ENCODE data around the gene SIK3. TPM values are rescaled to one million over a fixed set of nuclear protein-coding genes. Genes with fewer than 3 reads are reported as not detected.

Gene SIK3
- total RNA-seq, 4 donors from 2014 or later, result 58.8 to 85.8 (median 59.8) TPM

GRCh38 chr11:117002639-117003299 is 95.5 kb downstream of the SIK3 start:
- no peak overlapping the region for H3K27ac ChIP-seq
- H3K4me1 ChIP-seq, result peaks cover 0 to 6% (median 1%) of the 10 kb centered on the region in 4 donors
- no peaks in the 10 kb centered on the region for H3K27me3 ChIP-seq
- no peak for DNase-seq
- TF ChIP-seq CTCF (IDR thresholded peaks at IDR 0.05), result no peak
- H3K4me3 ChIP-seq, result no peak overlapping the region
- H3K9me3 ChIP-seq, result no peaks in the 10 kb centered on the region
- H3K36me3 ChIP-seq, result no peaks in the 10 kb centered on the region

GRCh38 chr11:117000014-117000737 is 98.1 kb downstream of the SIK3 start:
- Histone ChIP-seq H3K4me3 (no peak overlapping the region), H3K9me3 (no peaks in the 10 kb centered on the region), H3K27me3 (no peaks in the 10 kb centered on the region), H3K36me3 (no peaks in the 10 kb centered on the region), H3K4me1 (no peaks in the 10 kb centered on the region), H3K27ac (no peak overlapping the region)
- no peak for DNase-seq
- no peak for TF ChIP-seq CTCF (IDR thresholded peaks at IDR 0.05)
- TF ChIP-seq POLR2A (IDR thresholded peaks at IDR 0.05), result no peak

- no peaks in the 10 kb centered on the region for H3K9me3 ChIP-seq
- no peak overlapping the region for H3K4me3 ChIP-seq
- H3K36me3 ChIP-seq, result no peaks in the 10 kb centered on the region
- no peak overlapping the region for H3K27ac ChIP-seq
- no peak for TF ChIP-seq CTCF (IDR thresholded peaks at IDR 0.05)
- no peak for TF ChIP-seq POLR2A (IDR thresholded peaks at IDR 0.05)
- H3K4me1 ChIP-seq, result no peaks in the 10 kb centered on the region
- no peaks in the 10 kb centered on the region for H3K27me3 ChIP-seq
- no peak for DNase-seq
These were observed 101.2 kb downstream of the SIK3 start for GRCh38 chr11:116997071-116997470.

GRCh38 chr11:116994195-116994594 is 104.0 kb downstream of the SIK3 start:
- Histone ChIP-seq H3K36me3 (no peaks in the 10 kb centered on the region), H3K9me3 (no peaks in the 10 kb centered on the region), H3K27me3 (no peaks in the 10 kb centered on the region), H3K27ac (no peak overlapping the region), H3K4me3 (no peak overlapping the region), H3K4me1 (peaks cover 0 to 7% (median 0%) of the 10 kb centered on the region in 4 donors)
- DNase-seq, result no peak
- TF ChIP-seq CTCF (IDR thresholded peaks at IDR 0.05) (no peak), POLR2A (IDR thresholded peaks at IDR 0.05) (no peak)

- Histone ChIP-seq H3K4me3 (no peak overlapping the region), H3K4me1 (peaks cover 0 to 11% (median 0%) of the 10 kb centered on the region in 4 donors), H3K36me3 (no peaks in the 10 kb centered on the region), H3K27ac (no peak overlapping the region), H3K27me3 (no peaks in the 10 kb centered on the region), H3K9me3 (no peaks in the 10 kb centered on the region)
- TF ChIP-seq POLR2A (IDR thresholded peaks at IDR 0.05) (no peak), CTCF (IDR thresholded peaks at IDR 0.05) (no peak)
- DNase-seq, result no peak
These were observed 104.6 kb downstream of the SIK3 start for GRCh38 chr11:116993599-116993998.
